ENCODE data around the gene NFASC.

NFASC gene

DNA sequence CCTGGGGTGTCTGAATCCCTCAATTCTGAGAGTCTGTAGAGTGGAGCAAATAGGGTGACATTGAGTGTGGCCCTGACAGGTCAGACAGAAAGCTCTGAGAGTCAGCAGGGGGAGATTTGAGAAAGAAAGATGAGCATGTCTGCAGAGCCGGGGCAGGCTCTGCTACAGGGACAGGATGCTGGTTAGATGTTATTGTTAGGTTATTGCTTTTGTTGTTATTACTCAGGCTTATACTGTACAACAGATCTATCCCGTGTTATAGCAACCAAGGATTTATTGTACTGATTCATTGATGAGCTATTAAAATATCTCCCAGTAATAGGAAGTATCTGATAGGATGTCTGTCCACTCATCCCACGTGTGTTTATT is 59.5 kb downstream of the NFASC start:
- DNase-seq = no peak

DNA sequence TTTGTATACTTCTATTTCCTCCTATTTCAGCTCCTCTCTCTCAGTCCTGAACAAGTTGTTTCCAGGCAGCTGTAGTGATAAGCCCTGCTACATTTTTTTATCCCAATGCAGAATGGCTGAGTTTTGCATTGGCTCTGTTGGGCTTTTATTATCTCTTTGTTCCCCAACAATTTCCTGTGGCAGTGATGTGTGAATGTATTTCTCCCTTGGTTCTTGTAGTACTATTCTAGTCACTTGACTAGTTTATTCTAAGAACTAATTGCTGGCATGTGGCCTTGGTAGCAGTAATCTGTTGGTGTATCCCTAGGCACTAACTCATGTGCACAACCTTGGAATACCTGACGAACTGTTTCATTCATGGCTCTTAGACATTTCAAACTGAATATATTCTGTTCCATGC is 60.7 kb downstream of the NFASC start:
- DNase-seq = no peak

DNA sequence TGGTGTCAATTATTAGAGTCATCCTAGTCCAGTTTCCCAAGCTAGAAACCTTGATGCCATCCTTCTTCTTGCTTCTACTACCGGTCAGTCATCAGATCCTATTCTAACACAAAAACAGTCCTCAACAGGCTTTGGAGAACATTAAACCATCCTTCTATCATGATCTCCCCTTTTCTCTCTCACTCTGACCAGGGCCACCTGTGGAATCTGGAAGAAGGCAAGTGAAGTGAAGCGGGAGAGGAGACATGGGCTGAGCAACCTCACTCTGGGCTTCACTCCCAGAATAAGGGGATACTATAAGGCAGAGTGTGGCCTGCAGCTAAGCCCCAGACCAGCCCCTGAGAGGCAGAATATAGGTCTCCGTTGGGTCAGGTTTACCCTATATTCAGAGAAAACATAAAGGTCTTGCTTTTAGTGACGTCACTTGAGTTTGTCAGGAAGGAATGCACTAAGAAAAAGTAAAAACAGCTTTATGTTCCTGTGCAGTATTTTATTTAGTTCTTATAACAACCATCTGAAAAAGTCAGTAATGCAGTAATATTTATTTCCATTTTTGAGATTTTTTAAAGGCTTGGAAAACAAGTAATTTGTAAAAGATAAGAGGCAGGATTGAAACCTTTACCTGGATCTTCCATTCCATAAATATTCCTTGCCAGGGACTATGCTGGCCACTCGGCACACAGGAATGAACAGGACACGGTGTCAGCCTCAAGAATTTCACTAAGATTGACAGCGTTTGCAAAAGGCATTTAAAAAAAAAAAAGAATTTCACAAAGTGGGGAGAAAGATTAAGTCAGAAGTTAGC is 61.3 kb downstream of the NFASC start:
- DNase-seq = no peak

DNA sequence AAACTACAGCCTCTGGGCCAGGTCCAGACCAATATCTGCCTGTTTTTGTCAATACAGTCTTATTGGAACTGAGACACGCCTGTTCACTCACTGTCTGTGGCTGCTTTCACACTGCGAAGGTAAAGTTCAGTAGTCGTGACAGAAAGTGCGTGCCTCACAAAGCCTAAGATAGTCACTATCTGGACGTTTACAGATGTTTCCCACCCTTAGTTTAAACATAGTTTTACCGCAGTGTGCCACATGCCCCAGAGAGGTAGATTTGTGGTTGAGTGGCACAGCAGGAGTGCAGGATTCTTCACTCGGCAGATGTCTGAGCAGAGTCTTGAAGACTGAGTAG is 61.9 kb downstream of the NFASC start:
- DNase-seq = no peak

DNA sequence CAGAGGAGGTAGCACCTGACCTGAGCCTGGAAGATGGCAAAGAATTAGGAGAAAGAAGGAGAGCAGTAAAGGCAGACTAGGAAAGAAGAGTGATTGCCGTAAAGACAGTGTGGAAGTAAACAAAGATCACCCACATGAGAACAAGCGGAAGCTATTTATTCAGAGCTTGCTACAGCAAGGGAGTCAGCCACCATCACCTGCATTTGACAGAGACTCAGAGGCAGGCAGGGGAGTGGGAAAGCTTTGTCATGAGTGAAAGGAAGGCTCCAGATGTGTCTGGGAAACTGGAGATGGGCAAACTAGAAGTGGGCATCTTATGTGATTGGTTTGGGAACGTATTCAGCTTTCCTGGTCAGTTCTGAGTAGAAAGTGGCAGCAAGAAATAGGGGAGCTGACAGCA is 64.5 kb downstream of the NFASC start:
- no peak for DNase-seq

DNA sequence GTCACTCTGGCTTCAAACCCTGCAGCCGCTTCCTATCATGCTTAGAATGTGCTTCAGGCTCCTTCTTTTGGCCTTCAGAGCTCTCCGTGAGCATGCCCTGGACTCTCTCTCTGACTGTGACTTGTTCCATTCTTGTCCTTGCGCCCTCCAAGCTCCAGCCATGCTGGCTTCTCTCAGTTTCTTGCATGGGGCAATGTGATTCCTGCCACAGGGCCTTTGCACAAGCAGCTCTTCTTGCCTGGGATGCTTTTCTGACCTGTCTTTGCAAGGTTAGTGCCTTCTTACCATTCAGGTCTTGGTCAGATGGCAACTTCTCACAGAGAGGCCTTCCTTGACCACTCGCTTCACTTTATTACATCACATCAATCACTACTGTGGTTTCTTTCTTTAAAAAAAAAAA is 66.1 kb downstream of the NFASC start:
- DNase-seq = no peak

DNA sequence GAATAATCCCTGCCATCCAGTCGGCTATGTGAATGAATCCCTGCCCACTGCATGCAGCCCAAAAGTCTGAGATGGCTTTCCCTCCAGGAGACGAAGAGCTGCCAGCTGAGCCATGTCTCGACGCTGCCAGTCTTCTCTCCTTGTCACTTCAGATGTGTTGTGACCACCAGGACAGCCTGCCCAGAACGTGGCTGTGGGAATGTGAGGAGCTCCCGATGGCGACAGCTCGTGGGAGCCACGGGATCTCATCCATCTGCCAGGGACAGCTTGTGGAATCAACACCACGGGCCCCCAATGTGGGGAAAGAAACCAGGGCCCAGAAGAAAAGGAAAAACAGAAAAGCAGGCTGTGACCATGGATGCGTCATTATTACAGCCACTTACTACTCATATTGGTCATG is 67.2 kb downstream of the NFASC start:
- DNase-seq = no peak

DNA sequence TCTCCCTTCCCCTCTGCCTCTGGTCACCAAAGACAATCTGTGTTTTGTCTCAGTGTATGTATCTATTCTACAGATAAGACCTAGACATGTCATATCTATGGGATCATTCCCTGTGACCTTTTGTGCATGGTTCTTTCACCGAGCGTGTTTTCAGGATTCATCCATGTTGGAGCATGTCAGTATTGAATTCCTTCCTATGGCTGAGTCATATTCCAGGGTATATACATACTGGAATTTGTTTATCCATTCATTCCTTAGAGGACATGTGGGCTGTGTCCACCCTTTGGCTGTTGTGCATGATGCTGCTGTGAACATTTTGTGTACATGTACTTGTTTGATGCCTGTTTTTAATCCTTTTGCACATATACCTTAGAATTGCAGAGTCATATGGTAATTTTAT is 69.9 kb downstream of the NFASC start:
- no peak for DNase-seq

DNA sequence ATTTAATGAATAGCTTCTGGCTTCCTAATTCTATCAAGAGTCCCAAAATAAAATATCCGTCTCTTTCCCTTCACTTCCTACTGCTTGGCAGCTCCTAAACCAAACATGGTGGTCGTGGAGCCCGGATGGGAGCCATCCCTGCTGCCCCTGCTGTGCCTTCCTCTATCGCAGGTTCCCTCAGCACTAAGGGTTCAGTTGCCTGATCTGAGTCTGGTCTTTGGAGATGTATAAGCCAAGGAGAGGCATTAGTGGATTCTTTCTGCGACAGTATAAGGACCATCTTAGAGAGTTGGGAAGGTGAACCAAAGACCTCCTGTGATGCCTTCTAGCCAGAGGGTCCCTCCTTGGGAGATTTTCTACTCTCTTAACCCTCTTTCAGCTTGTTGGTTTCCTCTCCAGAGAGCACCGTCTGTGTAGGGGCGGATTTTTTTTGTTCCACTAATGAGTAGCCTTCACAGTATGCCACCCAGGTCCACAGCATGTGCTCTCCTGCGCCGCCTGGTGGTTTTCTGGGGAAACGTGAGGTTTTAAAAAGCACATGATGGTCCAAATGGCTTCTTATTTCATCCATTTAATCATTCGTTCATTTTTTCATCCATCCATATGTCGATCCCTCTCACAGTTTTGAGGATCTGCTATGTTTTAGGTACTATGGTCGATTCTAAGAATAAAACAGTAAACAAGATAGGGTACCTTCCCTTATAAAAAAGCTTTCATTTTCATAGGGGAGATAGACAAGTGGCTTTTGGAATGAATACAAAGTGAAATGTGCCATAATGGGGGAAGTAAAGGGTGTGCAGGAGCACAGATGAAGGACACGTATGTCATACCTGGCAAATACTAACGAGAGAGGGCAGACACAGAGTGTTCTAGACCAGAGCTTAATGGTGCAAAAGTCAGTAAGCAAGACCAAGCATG is 71.0 kb downstream of the NFASC start:
- DNase-seq = peak; percentile 13

DNA sequence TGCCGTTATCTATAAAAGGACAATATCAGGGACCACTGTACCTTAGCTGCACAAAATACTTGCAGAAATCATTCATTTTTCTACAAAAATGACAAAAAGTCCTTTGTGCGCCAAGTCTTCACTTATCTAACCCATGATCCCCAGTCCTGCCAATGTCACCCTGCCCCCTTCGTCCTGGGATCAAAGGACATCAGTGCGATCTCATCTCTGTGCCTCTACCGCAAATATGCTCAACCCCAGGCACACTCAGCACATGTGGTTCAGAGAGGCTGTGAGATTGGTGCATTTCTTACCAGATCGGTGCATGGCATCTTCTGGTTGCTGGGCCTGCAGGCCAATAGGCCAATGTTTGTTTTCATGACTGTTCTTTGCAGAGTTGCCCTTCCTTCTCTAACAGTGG is 72.8 kb downstream of the NFASC start:
- DNase-seq = no peak

DNA sequence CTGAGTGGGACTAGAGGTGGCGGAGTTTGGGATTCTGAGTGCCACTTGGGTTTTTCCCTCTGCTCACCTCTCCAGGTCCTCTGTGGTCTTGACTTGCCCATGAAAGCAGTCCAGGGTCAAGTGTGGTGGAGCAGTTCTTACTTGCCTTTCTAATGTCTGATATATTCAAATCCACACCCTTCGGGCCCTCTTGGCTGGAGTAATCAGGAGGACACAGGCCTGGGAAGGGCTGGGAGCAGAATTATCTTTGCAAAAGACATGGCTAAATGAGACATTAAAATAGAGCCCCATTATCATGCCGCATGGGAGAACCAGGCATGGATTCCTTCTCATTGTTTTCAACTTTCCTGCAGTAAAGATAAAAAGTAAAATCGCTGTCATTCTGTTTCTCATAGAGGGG is 74.0 kb downstream of the NFASC start:
- DNase-seq = no peak

DNA sequence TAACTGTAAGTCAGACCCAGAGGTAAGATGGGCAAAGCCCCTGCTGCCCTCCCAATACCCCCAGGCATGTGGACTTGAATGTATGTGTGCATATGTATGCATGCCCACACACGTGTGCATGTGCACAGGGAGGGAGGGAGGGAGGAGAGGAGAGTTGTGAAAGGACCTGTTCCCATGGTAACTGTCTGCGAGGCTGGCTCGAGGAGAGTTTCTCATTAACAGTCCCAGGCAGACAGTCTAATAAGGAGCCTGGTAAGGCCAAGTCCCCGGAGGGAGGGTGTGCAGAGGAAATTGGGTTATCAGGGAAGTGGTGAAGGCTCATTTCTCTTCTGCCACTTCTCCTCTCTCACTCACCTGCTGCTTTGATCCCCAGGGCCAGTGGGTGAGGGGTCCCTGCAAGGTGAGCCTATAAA is 74.9 kb downstream of the NFASC start:
- DNase-seq = no peak

DNA sequence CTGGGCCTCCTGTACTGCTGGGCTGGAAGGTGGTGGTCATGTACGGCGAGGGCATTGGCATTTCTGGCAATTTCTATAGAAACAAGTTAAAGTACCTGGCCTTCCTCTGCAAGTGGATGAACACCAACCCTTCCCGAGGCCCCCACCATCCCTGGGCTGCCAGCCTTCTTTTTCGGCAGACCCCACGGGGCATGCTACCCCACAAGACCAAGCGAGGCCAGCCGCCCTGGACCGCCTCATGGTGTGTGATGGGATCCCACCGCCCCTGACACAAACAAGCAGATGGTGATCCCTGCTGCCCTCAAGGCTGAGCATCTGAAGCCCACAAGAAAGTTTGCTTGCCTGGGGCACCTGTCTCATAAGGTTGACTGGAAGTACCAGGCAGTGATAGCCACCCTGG is 76.0 kb downstream of the NFASC start:
- no peak for DNase-seq

DNA sequence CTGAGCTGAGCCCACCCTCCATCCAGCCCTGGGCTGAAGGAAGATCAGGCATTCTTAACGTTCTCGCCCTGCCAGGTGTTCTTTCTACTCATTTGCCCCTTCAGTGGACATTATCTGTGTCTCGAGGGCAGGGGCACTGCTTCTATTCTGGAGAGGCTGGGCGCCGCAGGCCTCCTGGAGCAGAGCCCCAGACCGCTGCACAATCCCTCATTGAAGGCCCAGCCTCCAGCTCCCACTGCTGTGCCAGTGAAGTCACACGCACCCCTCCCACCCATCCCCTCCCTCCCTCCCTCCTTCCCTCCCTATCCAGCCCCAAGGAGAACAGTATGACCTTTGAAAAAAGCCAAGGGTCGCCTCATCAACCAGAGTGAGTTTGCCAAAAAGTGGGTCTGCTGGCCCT is 76.7 kb downstream of the NFASC start:
- DNase-seq = no peak

DNA sequence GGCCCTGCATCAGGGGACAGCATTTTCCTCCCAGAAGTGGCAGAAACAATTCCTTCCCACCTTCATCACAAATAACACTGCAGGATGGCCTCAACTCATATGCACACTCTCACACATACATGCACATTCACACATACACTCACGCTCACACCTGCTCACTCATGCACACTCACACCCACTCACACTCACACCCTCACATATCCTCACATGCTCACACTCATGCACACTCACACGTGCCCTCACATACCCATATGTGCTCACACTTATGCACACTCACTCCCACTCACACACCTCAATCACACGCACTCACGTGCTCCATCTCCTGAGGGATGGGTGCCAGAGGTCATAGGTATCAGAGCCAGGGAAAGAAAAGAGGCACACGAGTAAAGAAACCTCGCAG is 77.1 kb downstream of the NFASC start:
- no peak for DNase-seq

DNA sequence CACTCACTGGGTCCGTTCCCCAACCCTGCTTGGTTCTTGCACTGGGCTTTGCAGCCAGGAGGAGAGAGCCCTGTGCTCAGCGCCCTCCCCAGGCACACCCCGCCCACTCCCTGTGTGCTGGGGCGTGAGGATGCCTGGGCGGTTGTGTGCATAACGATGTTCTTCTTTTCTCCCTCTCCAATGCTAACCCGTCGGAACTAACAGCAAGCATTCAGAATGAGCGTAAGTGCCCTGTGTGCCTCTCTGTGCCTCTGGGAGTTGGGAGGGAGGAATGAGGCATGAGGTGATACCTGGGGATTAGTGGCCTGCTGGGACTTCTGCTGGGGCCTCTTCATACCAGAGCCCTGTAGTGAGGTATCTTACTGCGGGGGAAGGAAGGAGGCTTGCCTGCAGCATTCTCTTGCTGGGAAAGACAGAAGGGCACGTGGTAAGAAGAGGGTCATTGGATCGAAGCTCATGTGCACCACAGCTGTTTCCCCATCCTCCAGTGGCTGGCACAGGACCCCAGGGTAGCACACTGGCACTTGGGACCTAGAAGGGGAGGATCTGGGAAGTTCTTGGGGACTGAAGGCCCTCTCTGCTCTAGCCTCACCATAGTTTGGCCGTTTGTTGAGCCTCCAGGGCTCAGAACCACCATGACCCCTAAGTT is 79.8 kb downstream of the NFASC start:
- DNase-seq = no peak

DNA sequence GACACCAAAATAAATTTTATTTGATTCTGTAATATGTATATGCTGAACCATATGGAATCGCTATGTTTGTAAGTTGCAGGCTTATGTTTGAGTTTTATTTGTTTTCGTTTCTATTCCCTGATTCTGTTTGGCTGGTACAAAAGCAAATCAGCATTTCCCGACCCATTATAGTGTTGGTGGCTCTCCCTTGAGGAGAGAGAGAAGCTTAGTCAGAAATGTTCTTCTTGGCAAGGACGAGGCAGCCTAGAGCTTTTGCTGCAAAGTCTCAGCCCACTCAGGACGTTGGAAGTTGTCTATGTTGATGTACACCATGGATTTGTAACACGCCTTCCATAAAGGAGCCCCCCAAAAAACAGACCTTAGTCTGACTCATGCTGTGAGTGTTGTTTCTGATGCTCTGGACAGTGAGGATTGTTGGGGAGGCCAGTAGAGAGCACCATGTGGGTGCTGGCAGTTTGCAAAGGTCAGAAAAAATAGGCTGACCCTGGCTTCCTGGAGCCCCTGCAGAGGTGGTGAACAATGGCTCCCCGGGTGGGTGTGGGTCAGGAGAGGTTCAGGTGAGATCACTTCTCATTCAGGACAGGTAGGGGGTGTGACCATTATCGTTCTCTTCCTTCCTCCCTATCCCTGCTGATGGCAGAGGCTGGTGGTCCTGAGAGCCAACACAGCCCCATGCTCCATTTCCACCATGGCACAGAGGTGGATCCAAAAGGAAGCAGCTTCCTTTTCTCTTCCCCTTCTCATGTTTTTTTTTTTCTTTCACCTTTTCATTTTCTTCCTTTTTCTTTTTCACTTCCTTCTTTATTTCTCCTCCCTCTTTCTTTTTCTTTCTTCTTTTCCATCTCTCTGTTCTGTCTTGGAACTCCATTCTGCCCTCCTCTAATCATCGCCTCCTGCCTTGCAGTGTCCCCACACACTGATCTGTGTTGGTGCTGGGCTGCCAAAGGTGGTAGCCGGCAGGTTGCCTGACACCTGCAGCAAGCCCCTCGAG is 88.0 kb downstream of the NFASC start:
- DNase-seq = no peak

DNA sequence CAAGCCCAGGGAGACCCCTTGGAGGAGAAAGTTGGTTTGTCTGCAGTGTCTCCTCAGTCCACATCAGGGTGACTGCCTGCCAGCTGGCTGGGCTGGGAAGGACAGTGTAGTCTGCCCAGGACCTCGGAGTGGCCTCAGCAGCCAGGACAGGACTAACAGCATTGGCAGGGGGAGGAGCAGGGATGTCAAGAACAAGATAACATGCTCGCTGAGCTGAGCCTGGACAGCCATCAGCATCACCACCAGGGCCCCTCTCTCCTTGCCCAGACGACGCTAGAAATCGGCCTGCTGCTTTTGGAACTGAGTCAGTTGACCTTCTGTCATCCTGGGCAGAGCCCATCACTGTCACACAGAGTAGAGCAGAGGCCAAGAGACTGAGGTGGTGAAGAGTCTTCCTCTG is 88.7 kb downstream of the NFASC start:
- DNase-seq = no peak

DNA sequence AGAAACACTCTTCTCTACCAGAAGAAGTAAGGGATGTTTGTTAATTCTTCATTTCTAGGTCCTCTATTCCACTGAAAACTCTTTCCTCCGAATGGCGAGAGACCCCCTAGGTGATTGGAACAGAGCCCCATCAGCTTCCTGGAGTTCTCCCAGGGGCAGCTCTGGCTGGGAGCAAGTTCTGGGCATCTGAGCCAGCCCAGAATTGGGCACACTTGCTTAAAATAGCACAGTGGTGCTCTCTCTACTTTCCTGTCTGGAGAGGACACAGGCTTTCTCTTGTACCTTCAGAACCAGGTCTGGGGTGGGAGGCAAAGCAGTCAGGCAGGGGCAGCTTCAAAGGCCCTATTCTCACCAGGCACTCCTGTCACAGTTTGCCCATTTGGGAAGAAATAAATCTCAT is 89.2 kb downstream of the NFASC start:
- no peak for DNase-seq

DNA sequence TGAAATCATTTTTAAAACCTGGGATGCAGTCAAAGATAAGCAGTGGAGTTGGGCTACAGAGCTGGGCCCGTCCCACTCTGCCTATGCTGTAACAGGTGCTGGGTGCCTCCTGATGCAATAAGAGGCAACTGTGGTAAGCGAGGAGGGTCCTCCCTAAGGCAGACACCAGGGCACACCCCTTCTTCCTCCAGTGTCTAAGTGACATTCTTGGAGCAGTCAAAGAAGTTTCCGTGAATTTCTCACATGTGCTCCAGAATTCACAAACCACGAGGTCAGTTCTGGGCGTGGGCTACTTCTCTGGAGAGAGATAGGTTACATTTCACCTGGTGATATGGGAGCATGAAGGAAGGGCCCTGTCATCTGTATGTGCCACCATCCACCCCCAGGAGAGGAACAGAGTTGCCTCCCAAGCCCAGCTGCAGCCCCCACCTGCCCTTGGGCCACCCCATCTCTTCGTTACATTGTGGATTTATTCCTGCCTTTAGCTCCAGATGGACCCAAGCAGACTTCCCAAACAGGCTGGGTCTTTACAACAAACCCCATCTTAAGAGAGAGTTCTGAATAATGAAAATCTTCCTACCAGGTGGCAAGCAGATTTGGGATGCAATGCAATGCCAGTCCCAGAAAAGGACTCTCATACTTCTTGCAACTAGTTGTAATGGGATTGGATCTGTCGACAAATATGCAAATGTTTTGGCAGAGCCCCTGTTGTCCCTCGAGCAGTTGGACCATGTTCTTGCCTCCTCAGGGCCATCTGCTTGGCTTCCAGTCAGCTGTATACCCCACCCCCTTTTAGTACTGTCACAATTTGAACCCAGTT is 89.9 kb downstream of the NFASC start:
- DNase-seq = no peak

DNA sequence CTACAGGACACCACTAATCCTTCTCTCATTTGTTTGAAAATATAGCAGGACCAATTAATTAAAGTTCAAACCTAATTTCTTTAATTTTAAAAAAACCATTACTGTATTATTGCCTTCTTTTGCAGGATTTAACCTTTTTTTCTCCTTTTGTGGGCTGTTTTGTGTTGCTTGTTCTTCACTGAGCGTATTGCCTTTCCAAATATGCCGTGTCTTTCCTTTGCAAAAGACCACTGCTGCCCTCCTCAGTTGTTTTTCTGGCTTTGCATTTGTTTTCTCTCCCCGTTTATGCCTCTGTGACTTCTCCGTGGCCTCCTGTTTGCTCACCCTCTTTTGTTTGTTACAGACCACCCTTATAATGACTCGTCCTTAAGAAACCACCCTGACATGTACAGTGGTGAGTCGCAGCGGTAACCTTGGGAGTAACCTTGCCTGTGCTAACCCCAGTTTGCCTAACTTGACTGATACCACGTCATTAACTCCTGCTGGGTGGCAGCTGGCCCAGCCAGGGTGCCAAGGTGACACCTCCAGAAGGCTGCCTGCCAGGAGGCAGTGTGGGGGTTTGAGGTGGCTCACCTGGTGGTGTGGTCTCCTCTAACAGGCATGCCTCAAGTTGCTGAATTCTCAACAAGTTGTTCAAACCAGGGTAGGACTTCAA is 91.2 kb downstream of the NFASC start:
- no peak for DNase-seq

All from NK-92 treated with Interleukin-12 subunit alpha and Interleukin-12 subunit beta, amount 100 ng/mL, for 24 hours (cell line).